Thyroid gland (tissue), 4 donors: ENCODE data around the gene EDNRA.

ENCODE experiments used
- CTCF ChIP-seq, 6 experiments: fragments of 200-600 bp in 3 of 6; fragments of 450-650 bp in 3 of 6; sonication (generic) in 3 of 6; IDR thresholded peaks; one replicate each; pipeline ENCODE4 v1.5.1; 2016 to 2019; ENCODE audit warnings: antibody characterized with exemption in 6 of 6, mild to moderate bottlenecking in 2 of 6, inconsistent platforms in 1 of 6, moderate library complexity in 1 of 6
- POLR2A ChIP-seq, 2 donors: fragments of 450-650 bp; IDR thresholded peaks; one replicate each; pipeline ENCODE4 v1.6.1; 2017; ENCODE audit warnings: antibody characterized with exemption in 2 of 2, mild to moderate bottlenecking in 2 of 2, moderate library complexity in 1 of 2

GRCh38 chr4:147535124-147535523, 54.2 kb downstream of the EDNRA start:
- TF ChIP-seq CTCF (IDR thresholded peaks at IDR 0.05) (no peak), POLR2A (IDR thresholded peaks at IDR 0.05) (no peak)
